PC-3 (cell line): ENCODE data around the gene TRAK1.

Source experiments
- CTCF ChIP-seq: fragments of 300-600 bp; sonication (generic); conservative IDR thresholded peaks from 2 replicates; pipeline ENCODE4 v1.5.1; 2017; ENCODE audit warnings: antibody characterized with exemption, low read depth, mild to moderate bottlenecking, low read length
- EZH2 ChIP-seq: fragments of 300-600 bp; sonication (generic); IDR thresholded peaks from one replicate; pipeline ENCODE4 v1.6.1; 2017; ENCODE audit warnings: antibody characterized with exemption, mild to moderate bottlenecking, low read length; ENCODE audit not compliant: unreplicated experiment
- EZH2phosphoT487 ChIP-seq: fragments of 300-600 bp; sonication (generic); IDR thresholded peaks from 2 replicates; pipeline ENCODE4 v1.6.1; 2018; ENCODE audit warnings: mild to moderate bottlenecking, antibody characterized with exemption, low read length, borderline replicate concordance

GRCh38 chr3:42269647-42270046, 178.5 kb downstream of the TRAK1 start:
- no peak for TF ChIP-seq EZH2
- no peak for TF ChIP-seq CTCF
- no peak for TF ChIP-seq EZH2phosphoT487
